Measurements from ENCODE around the gene DIO3. TPM values are rescaled to one million over a fixed set of nuclear protein-coding genes. Genes with fewer than 3 reads are reported as not detected.
A peak's percentile ranks its signal among the peaks of the same experiment; 100 is the strongest.
"Not testable (repeated sequence)": the region's sequence is repeated elsewhere in the genome, so short reads cannot be mapped to it uniquely, and the experiment has no call there.

The DIO3 gene
- total and polyA plus RNA-seq, 2 of the 4 experiments (the other 2 are of a cell fraction): not detected

- H3K9me1 ChIP-seq (ENCODE audit: insufficient read depth, low read length); POLR2A ChIA-PET (ENCODE audit: unreplicated experiment); H3K18ac ChIP-seq (ENCODE audit: low read depth, low read length); H2AK9ac ChIP-seq (replicated peaks; ENCODE audit: low read depth, low read length, poor library complexity); H3K56ac ChIP-seq (ENCODE audit: extremely low read depth, insufficient read depth, low read length); H3K4ac ChIP-seq (ENCODE audit: low read depth, low read length); intact Hi-C loops (cut with micrococcal nuclease); H2AFZ ChIP-seq (replicated peaks; ENCODE audit: low read length, poor library complexity); H3K23ac ChIP-seq (ENCODE audit: low read depth, low read length); H3K79me1 ChIP-seq (ENCODE audit: low read depth in 1 of 2, low read length in 2 of 2); CTCF ChIA-PET; H4K91ac ChIP-seq (ENCODE audit: insufficient read depth, low read depth, low read length); H4K8ac ChIP-seq (ENCODE audit: low read depth in 2 of 2, low read length in 2 of 2); H3K4me1 ChIP-seq (ENCODE audit: control insufficient read depth, insufficient read depth, low read length); BruUV-seq (replicated peaks); H2BK120ac ChIP-seq (ENCODE audit: low read depth, low read length); H3K9me3 ChIP-seq (ENCODE audit: control insufficient read depth, insufficient read depth, low read length); H2AK5ac ChIP-seq (ENCODE audit: low read depth, low read length); H3K9ac ChIP-seq (ENCODE audit: low read depth, low read length); H2BK15ac ChIP-seq (ENCODE audit: low read depth, low read length); dilution Hi-C loops (cut with HindIII; ENCODE audit: low sequenced_read_pairs, unreplicated experiment); H3K14ac ChIP-seq (replicated peaks; ENCODE audit: low read depth, low read length); H3K36me3 ChIP-seq (ENCODE audit: control insufficient read depth, insufficient read depth, low read length); in situ Hi-C loops (cut with MboI; ENCODE audit: low sequenced_read_pairs); ATAC-seq (ENCODE audit: low read depth); H4K5ac ChIP-seq (ENCODE audit: low read depth, low read length); H4K20me1 ChIP-seq (ENCODE audit: insufficient read depth, low read length); DNase-seq; H3K4me2 ChIP-seq (ENCODE audit: low read depth, low read length); H2BK20ac ChIP-seq (ENCODE audit: low read depth, low read length); H3K4me3 ChIP-seq (ENCODE audit: insufficient read depth, low read depth, low read length); H3K27ac ChIP-seq (ENCODE audit: insufficient read depth, low read length): not testable (repeated sequence)
- 62% methylated on average over 3 of the region's 5 CpGs; no CpG with 5 or more reads in 1 of the 2 experiments for WGBS, 2 experiments (ENCODE audit: extremely low coverage in 2 of 2, insufficient read length in 1 of 2)
- Histone ChIP-seq H3K27me3 (ENCODE audit: control insufficient read depth, insufficient read depth, low read length) (peaks cover 27% of the 10 kb centered on the region; the same call in 1 of the 2 replicates), H2BK5ac (ENCODE audit: low read depth, low read length, poor library complexity, severe bottlenecking) (peak overlapping the region; percentile 71)
Measured at GRCh38 chr14:101555669-101556043, 5.6 kb upstream of the DIO3 start.

All from IMR-90 (cell line).